SK-N-SH treated with all-trans-retinoic acid at 6 μM for 48 hours (cell line): ENCODE measurements around the gene KRTAP4-8.

Experiments
- ARNTL ChIP-seq: fragments of 450-650 bp; formaldehyde crosslinking; IDR thresholded peaks from 2 replicates; pipeline ENCODE4 v1.5.0; 2020; ENCODE audit warnings: low read depth, mild to moderate bottlenecking, moderate library complexity, borderline replicate concordance
- CREB5 ChIP-seq: fragments of 250-450 bp; sonication (Bioruptor Pico); IDR thresholded peaks from 2 replicates; pipeline ENCODE4 v1.5.1; 2020; ENCODE audit warnings: low read depth, mild to moderate bottlenecking, moderate library complexity
- GLIS3 ChIP-seq: fragments of 250-450 bp; sonication (Bioruptor Pico); IDR thresholded peaks from 2 replicates; pipeline ENCODE4 v1.5.0; 2020; ENCODE audit warnings: mild to moderate bottlenecking, moderate library complexity
- PATZ1 ChIP-seq: fragments of 250-450 bp; sonication (Bioruptor Pico); IDR thresholded peaks from 2 replicates; pipeline ENCODE4 v1.8.0; 2020; ENCODE audit warnings: mild to moderate bottlenecking, moderate library complexity, borderline replicate concordance
- POU6F1 ChIP-seq: fragments of 250-450 bp; sonication (Bioruptor Pico); IDR thresholded peaks from 2 replicates; pipeline ENCODE4 v1.8.0; 2021; ENCODE audit warnings: low read depth, mild to moderate bottlenecking, moderate library complexity, borderline replicate concordance
- PPARA ChIP-seq: fragments of 250-450 bp; sonication (Bioruptor Pico); IDR thresholded peaks from 2 replicates; pipeline ENCODE4 v1.5.0; 2020; ENCODE audit warnings: mild to moderate bottlenecking, borderline replicate concordance
- RARB ChIP-seq: fragments of 250-450 bp; sonication (Bioruptor Pico); IDR thresholded peaks from 2 replicates; pipeline ENCODE4 v1.8.0; 2021; ENCODE audit warnings: mild to moderate bottlenecking, moderate library complexity
- TCF4 ChIP-seq: fragments of 250-450 bp; sonication (Bioruptor Pico); IDR thresholded peaks from 2 replicates; pipeline ENCODE4 v1.8.0; 2021; ENCODE audit warnings: mild to moderate bottlenecking, moderate library complexity, borderline replicate concordance
- TSHZ2 ChIP-seq: fragments of 250-450 bp; sonication (Bioruptor Pico); IDR thresholded peaks from 2 replicates; pipeline ENCODE4 v1.5.0; 2020; ENCODE audit warnings: mild to moderate bottlenecking, moderate library complexity
- ZFP3 ChIP-seq: fragments of 250-450 bp; sonication (Bioruptor Pico); IDR thresholded peaks from 2 replicates; pipeline ENCODE4 v1.5.0; 2020; ENCODE audit warnings: mild to moderate bottlenecking, moderate library complexity
- ZFP30 ChIP-seq: fragments of 450-650 bp; formaldehyde crosslinking; IDR thresholded peaks from 2 replicates; pipeline ENCODE4 v1.5.0; 2022; ENCODE audit warnings: mild to moderate bottlenecking, moderate library complexity
- ZNF8 ChIP-seq: fragments of 450-650 bp; formaldehyde crosslinking; IDR thresholded peaks from 2 replicates; pipeline ENCODE4 v1.5.0; 2020; ENCODE audit warnings: mild to moderate bottlenecking, moderate library complexity

- TF ChIP-seq ZFP3 (CRISPR knock-in tag) (no peak), CREB5 (CRISPR knock-in tag) (no peak), PATZ1 (CRISPR knock-in tag) (no peak), GLIS3 (CRISPR knock-in tag) (no peak), POU6F1 (CRISPR knock-in tag) (no peak), TSHZ2 (no peak), ZFP30 (CRISPR knock-in tag) (no peak), TCF4 (CRISPR knock-in tag) (no peak), ARNTL (CRISPR knock-in tag) (no peak), PPARA (CRISPR knock-in tag) (no peak), ZNF8 (CRISPR knock-in tag) (no peak), RARB (CRISPR knock-in tag) (no peak)
Measured at GRCh38 chr17:41098481-41098880, 539 bp upstream of the KRTAP4-8 start.
